ENCODE data around the gene CPNE7.
"Not testable (repeated sequence)": the region's sequence is repeated elsewhere in the genome, so short reads cannot be mapped to it uniquely, and the experiment has no call there.

Gene CPNE7

GRCh38 chr16:89623511-89624261 lies 48.1 kb downstream of the CPNE7 start:
- DNase-seq (ENCODE audit: low read depth), result peak; percentile 46

- DNase-seq (ENCODE audit: low read depth), result no peak
These were observed 49.5 kb downstream of the CPNE7 start for GRCh38 chr16:89624777-89625761.

- no peak for DNase-seq (ENCODE audit: low read depth)
These were observed 54.5 kb downstream of the CPNE7 start for GRCh38 chr16:89629827-89630610.

- no peak for DNase-seq (ENCODE audit: low read depth)
These were observed 57.6 kb downstream of the CPNE7 start for GRCh38 chr16:89633064-89633631.

GRCh38 chr16:89634463-89635385 lies 59.2 kb downstream of the CPNE7 start:
- DNase-seq (ENCODE audit: low read depth), result not testable (repeated sequence)

- no peak for DNase-seq (ENCODE audit: low read depth)
These were observed 61.1 kb downstream of the CPNE7 start for GRCh38 chr16:89636663-89637062.

GRCh38 chr16:89637379-89637778 lies 61.8 kb downstream of the CPNE7 start:
- no peak for DNase-seq (ENCODE audit: low read depth)

GRCh38 chr16:89638455-89638854 lies 62.9 kb downstream of the CPNE7 start:
- no peak for DNase-seq (ENCODE audit: low read depth)

GRCh38 chr16:89639385-89639784 lies 63.8 kb downstream of the CPNE7 start:
- no peak for DNase-seq (ENCODE audit: low read depth)

- DNase-seq (ENCODE audit: low read depth), result no peak
These were observed 66.0 kb downstream of the CPNE7 start for GRCh38 chr16:89641458-89642119.

- DNase-seq (ENCODE audit: low read depth), result no peak
These were observed 67.0 kb downstream of the CPNE7 start for GRCh38 chr16:89642574-89642973.

- DNase-seq (ENCODE audit: low read depth), result no peak
These were observed 68.3 kb downstream of the CPNE7 start for GRCh38 chr16:89643769-89644300.

GRCh38 chr16:89645122-89645521 lies 69.6 kb downstream of the CPNE7 start:
- no peak for DNase-seq (ENCODE audit: low read depth)

- DNase-seq (ENCODE audit: low read depth), result no peak
These were observed 70.7 kb downstream of the CPNE7 start for GRCh38 chr16:89646270-89646669.

Data from amniotic epithelial cell (primary cell).